IPS-11a (cell line): ENCODE measurements around the gene CHMP4A.

ENCODE experiments used
- H3K4me3 ChIP-seq: one replicate; pipeline ENCODE4 v1.5.1; 2013; ENCODE audit warnings: low read depth, low read length, control low read depth

The CHMP4A gene

GRCh38 chr14:24196071-24197055 lies 16.9 kb downstream of the CHMP4A start:
- H3K4me3 ChIP-seq: peak overlapping the region; percentile 82

GRCh38 chr14:24195186-24196070 lies 17.9 kb downstream of the CHMP4A start, which contains the start of gene TM9SF1:
TM9SF1 (minus strand) TSS chr14:24195441; CDS start chr14:24195019, 422 bp downstream.
- H3K4me3 ChIP-seq: peak within 1 kb of the TSS; percentile 82

DNA sequence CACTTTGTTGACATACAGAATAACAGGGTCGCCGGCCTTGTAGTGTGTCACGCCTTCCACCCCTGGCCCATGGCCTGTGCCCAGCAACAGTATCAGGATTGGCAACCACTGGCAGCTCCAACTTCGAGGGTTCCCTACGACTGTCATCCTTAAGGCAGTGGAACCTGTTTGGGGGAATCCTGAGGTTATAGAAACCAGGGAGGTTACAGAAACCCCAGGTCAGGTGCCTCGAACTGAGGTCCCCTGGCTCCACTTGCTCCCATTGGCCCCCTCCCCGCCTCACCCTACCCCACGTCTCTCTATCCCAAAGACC lies 18.5 kb downstream of the CHMP4A start:
- peak overlapping the region; percentile 82 for H3K4me3 ChIP-seq

GRCh38 chr14:24194186-24194872 lies 19.0 kb downstream of the CHMP4A start:
- peak overlapping the region; percentile 82 for H3K4me3 ChIP-seq

DNA sequence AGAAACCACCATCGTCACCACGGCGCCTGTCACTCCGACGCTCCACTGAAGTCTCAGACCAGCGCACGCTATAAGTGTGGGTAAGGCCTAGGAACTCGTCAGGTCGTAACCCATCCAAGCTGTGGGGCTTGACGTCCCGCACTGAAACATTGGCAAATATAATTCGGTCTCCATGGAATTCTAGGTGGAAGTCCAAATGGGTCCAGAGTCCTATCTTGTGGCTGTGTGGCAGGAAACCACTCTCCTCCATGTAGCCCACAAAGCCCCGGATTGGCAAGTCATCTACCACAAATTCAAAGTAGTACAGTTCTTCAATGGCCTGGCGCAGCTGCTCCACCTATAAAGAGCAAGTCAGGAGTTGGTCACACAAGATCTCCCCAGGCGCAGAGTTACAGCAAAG lies 20.4 kb downstream of the CHMP4A start:
- H3K4me3 ChIP-seq: no peak overlapping the region

- H3K4me3 ChIP-seq: no peak overlapping the region
These were observed 22.9 kb downstream of the CHMP4A start for GRCh38 chr14:24190416-24190815.

- no peak overlapping the region for H3K4me3 ChIP-seq
These were observed 23.8 kb downstream of the CHMP4A start for GRCh38 chr14:24189460-24189859.

- peak overlapping the region; percentile 21 for H3K4me3 ChIP-seq
These were observed 24.3 kb downstream of the CHMP4A start for GRCh38 chr14:24189059-24189375.

GRCh38 chr14:24188251-24189058 lies 24.8 kb downstream of the CHMP4A start, which contains the start of gene IPO4:
IPO4 (minus strand) TSS chr14:24188816; CDS start chr14:24188787, 29 bp downstream.
- peak within 1 kb of the TSS; percentile 69 for H3K4me3 ChIP-seq

DNA sequence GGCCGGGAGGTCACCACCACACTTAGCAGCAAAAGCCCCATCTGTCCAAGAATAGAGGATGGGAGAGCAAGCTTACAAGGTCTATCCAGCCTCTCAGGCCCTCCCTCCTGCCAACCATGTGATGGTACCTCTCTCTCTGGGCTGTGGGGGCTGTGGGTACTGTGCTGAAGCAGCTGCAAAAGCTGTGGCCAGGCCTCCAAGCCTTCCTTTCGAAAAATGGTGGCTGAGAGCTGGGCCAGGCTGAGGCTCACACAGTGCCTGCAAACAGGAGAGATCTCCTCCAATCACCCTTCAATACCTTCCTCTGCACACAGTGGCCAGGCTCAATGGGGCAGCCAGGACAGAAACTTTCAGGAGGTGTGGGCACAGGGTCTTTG lies 25.8 kb downstream of the CHMP4A start:
- H3K4me3 ChIP-seq: no peak overlapping the region

DNA sequence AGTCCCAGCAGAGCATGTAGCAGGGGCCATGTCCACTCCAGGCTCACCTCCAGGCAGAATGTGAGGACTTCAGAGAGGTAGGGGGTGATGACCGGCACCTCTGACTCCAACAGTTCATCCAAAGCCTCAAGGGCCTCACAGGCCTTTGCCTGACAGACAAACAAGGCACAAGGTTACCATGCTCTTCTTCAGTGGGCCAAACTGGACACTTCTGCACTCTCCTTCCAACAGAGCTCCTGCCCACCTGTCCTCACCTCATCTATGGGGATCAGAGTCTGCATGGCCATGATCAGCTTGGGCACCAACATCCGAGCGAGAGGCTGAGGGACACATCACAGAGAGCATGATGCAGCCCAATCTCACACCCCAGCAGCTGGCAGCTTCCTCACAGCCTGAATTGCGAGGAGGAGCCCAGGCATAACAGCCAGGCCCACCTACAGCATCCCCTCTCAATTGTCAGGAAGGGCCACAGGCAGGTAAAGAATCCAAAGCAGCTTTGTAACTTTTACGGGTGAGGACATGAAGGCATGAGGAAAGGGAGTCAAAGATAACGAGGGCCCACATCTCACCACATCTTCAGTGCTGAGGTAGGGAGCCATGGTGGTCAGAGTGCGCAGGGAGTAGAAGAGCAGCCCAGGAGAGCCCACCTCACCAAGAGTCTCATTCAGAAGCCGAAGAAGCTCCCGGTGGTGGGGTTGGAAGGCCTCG lies 26.3 kb downstream of the CHMP4A start:
- H3K4me3 ChIP-seq: no peak overlapping the region

GRCh38 chr14:24185741-24186140 lies 27.5 kb downstream of the CHMP4A start:
- no peak overlapping the region for H3K4me3 ChIP-seq

DNA sequence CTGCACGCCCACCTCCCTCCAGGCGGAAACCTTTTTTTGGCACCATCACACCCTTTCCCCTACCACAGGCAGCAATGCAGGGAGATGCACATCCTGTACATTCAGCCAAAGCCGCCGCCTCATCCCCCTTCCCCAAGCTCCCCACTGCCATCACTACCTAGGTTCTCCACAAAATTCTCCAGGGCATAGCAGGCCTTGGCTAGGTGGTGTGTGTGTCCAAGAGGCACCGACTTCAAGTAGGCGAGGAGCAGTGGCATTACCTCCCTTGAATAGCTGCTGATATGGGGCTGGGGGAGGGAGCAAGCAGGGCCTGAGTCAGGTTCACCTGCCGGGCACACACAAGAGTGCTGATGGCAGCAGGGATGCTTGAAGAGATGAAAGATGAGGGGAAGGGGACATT lies 28.3 kb downstream of the CHMP4A start:
- H3K4me3 ChIP-seq: no peak overlapping the region

GRCh38 chr14:24184104-24184970 lies 29.0 kb downstream of the CHMP4A start:
- H3K4me3 ChIP-seq: no peak overlapping the region

GRCh38 chr14:24183014-24183481 lies 30.2 kb downstream of the CHMP4A start:
- H3K4me3 ChIP-seq: no peak overlapping the region

- H3K4me3 ChIP-seq: no peak overlapping the region
These were observed 31.0 kb downstream of the CHMP4A start for GRCh38 chr14:24182110-24182882.

DNA sequence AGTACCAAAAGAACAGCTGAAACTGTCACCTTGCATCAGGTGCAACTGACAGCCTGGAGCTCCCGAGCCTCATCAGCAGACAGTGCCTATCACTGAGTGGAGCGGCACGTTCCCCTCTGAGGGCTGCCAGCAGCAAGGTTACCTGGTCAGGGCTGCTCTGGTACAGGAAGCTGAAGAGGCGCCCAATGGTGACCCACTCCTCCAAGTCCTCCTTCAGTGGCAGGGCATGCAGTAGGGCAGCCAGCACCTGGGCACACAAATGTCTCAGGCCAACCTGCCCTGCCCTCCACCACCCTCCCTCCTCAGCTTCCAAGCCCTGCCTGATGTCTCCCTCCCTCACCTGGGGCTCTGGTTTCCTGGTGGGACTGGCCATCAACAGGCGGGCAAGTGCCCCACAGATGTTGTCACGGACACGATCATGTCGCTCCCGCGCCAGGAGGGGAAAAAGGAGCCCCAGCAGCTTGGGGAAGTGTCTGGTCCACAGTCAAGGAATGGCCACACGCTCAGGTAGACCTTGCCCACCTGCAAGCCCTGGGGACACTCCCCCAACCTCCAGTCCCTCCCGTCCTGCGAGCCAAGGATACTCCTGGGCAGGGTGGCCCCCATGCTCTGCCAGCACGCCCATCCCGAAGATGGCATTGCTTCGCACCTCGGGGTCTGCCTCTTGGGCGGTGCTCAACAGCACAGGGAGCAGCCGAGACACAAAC lies 31.8 kb downstream of the CHMP4A start:
- H3K4me3 ChIP-seq: no peak overlapping the region
